ENCODE data around the gene EPHA1.

The EPHA1 gene

DNA sequence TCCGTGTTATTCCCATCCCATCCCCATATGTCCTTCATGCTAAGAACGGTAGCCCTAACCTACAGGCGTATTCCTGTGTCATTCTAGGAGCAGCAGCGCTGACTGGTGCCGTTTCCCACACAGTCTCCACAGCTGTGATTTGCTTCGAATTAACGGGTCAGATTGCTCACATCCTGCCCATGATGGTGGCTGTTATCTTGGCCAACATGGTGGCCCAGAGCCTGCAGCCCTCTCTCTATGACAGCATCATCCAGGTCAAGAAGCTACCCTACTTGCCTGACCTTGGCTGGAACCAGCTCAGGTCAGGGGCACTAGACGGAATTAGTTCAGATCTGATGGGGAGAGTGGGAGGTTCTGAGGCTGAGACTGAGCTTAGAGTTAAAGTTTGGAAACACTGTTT lies 66.8 kb downstream of the EPHA1 start:
- POLR2A ChIA-PET = interaction anchor here (0.8 kb wide), 1 partner anchor 8 kb away, joined by 3 read pairs; no protein-coding TSS in a partner anchor
- Histone ChIP-seq H3K36me3 (ENCODE audit: control insufficient read depth in 4 of 4, insufficient read depth in 4 of 4, low read length in 3 of 4) (no peaks in the 10 kb centered on the region), H3K4me1 (ENCODE audit: control extremely low read depth in 1 of 4, control insufficient read depth in 4 of 4, insufficient read depth in 4 of 4, low read length in 3 of 4) (peaks cover 0 to 13% (median 8%) of the 10 kb centered on the region in 4 experiments), H3K27me3 (replicated peaks in 2 of 5; ENCODE audit: control insufficient read depth in 4 of 5, insufficient read depth in 5 of 5, low read length in 4 of 5) (peaks cover 0 to 2% (median 0%) of the 10 kb centered on the region in 5 experiments), H3K9me3 (ENCODE audit: control extremely low read depth in 1 of 5, control insufficient read depth in 4 of 5, insufficient read depth in 2 of 5, low read depth in 1 of 5, low read length in 4 of 5) (no peaks in the 10 kb centered on the region), H3K4me3 (ENCODE audit: control insufficient read depth in 1 of 7, extremely low read depth in 1 of 7, insufficient read depth in 4 of 7, low read depth in 2 of 7, low read length in 6 of 7) (no peak overlapping the region), H3K27ac (ENCODE audit: insufficient read depth in 1 of 2, low read depth in 1 of 2, low read length in 2 of 2, poor library complexity in 1 of 2, severe bottlenecking in 2 of 2) (no peak overlapping the region)
- CTCF ChIA-PET = interaction anchor here (0.7 to 0.9 kb wide), 2 partner anchors 11 to 38 kb away, joined by 3 to 7 read pairs; no protein-coding TSS in a partner anchor
- no peak for DNase-seq
- WGBS (ENCODE audit: insufficient coverage) = over 99% methylated on average over 7 of the region's 8 CpGs

Data from common myeloid progenitor, CD34-positive (primary cell).